Ishikawa (cell line): ENCODE results near the gene RASA3.

Source experiments
- CEBPB ChIP-seq: IDR thresholded peaks from 2 replicates; pipeline ENCODE4 v1.6.1; 2012
- CREB1 ChIP-seq: IDR thresholded peaks from 2 replicates; pipeline ENCODE4 v1.6.1; 2012; ENCODE audit warnings: low read depth
- EGR1 ChIP-seq: IDR thresholded peaks from 2 replicates; pipeline ENCODE4 v1.6.1; 2012
- EP300 ChIP-seq: IDR thresholded peaks from 2 replicates; pipeline ENCODE4 v1.6.1; 2012; ENCODE audit warnings: borderline replicate concordance
- FOXM1 ChIP-seq: IDR thresholded peaks from 2 replicates; pipeline ENCODE4 v1.6.1; 2012; ENCODE audit warnings: low read depth, borderline replicate concordance
- NFIC ChIP-seq: IDR thresholded peaks from 2 replicates; pipeline ENCODE4 v1.6.1; 2012
- RAD21 ChIP-seq: IDR thresholded peaks from 2 replicates; pipeline ENCODE4 v1.6.1; 2012; ENCODE audit warnings: low read depth
- TAF1 ChIP-seq: IDR thresholded peaks from 2 replicates; pipeline ENCODE4 v1.6.1; 2012; ENCODE audit warnings: low read depth, mild to moderate bottlenecking
- TCF12 ChIP-seq: IDR thresholded peaks from 2 replicates; pipeline ENCODE4 v1.6.1; 2012; ENCODE audit warnings: low read depth
- TEAD4 ChIP-seq: IDR thresholded peaks from 2 replicates; pipeline ENCODE4 v1.6.1; 2012
- YY1 ChIP-seq: IDR thresholded peaks from 2 replicates; pipeline ENCODE4 v1.6.1; 2012; ENCODE audit warnings: low read depth
- ZBTB7A ChIP-seq: IDR thresholded peaks from 2 replicates; pipeline ENCODE4 v1.6.1; 2012; ENCODE audit warnings: low read depth
- TF ChIP-seq, protein P1 (sequence below): IDR thresholded peaks from 2 replicates; pipeline ENCODE4 v1.6.1; 2012
- TF ChIP-seq, protein P2 (sequence below): IDR thresholded peaks from 2 replicates; pipeline ENCODE4 v1.6.1; 2012; ENCODE audit warnings: low read depth, mild to moderate bottlenecking
- TF ChIP-seq, protein P3 (sequence below): IDR thresholded peaks from 2 replicates; pipeline ENCODE4 v1.6.1; 2012

RASA3 gene

DNA sequence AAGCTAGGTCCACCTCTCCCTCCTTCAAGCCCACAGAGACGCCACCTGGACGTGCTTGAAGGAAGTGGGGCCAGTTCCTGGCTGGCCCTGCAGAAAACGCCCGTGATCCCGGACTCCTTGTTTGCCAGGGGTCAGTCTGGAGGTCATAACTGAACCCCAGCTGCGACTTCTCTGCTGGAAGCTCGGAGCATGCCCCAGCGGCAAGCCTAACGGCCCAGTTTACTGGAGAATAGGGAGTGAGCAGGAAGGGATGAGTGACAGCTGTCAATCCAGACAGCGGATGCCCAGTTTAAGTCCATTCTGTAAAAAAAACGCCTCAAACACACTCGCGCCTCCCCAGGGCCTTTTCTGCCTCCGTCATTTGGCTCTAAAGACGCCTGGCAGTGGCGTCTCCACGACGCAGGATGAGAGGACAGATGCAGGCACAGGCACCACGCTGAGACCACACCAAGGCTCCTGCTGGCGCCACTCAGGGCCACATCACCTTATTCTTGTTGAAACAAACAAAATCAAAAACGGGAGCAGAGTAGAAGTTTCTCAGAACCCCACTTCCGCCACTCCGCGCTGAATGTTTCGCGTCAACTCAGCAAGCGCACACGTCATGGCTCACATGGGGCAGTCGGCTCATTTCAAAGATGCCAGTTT is 57.6 kb downstream of the RASA3 start:
- TF ChIP-seq NFIC = no peak
- no peak for TF ChIP-seq TEAD4
- TF ChIP-seq TAF1 = no peak
- TF ChIP-seq, protein P1, sequence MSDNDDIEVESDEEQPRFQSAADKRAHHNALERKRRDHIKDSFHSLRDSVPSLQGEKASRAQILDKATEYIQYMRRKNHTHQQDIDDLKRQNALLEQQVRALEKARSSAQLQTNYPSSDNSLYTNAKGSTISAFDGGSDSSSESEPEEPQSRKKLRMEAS = no peak
- TF ChIP-seq YY1 = no peak
- TF ChIP-seq RAD21 = no peak
- TF ChIP-seq TCF12 = no peak
- no peak for TF ChIP-seq EP300
- TF ChIP-seq FOXM1 = no peak

DNA sequence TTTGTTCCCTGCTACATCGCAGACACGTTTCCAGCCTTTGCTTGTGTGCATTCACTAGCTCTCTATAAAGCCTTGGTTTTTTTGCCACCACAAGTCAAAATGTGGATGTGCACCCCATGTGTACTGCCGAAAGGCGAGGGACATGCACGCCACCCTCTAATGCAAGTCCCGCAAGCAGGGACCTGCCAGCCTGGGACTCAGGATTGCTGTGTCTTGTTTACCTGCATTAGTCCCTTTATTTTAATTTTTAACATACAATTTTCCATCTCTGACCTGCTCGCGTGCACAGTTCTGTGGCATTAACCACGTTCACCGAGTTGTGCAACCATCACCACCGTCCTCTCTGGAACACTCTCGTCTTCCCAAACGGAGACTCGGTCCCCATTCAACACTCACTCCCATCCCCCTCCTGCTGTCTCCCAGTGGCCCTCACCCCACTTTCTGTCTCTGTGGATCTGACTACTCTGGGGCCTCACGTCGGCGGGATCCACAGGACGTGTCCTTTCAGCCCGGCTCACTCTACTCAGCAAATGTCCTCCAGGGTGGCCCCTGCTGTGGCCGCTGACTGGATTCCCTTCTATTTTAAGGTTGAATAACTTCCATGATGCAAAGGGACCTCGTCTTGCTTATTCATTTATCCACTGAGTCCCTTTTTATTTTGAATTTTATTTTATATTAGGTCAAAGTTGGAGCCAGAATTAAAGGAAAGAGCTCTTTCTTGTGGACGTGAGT is 58.4 kb downstream of the RASA3 start:
- TF ChIP-seq YY1 = no peak
- no peak for TF ChIP-seq TEAD4
- TF ChIP-seq, protein P2, sequence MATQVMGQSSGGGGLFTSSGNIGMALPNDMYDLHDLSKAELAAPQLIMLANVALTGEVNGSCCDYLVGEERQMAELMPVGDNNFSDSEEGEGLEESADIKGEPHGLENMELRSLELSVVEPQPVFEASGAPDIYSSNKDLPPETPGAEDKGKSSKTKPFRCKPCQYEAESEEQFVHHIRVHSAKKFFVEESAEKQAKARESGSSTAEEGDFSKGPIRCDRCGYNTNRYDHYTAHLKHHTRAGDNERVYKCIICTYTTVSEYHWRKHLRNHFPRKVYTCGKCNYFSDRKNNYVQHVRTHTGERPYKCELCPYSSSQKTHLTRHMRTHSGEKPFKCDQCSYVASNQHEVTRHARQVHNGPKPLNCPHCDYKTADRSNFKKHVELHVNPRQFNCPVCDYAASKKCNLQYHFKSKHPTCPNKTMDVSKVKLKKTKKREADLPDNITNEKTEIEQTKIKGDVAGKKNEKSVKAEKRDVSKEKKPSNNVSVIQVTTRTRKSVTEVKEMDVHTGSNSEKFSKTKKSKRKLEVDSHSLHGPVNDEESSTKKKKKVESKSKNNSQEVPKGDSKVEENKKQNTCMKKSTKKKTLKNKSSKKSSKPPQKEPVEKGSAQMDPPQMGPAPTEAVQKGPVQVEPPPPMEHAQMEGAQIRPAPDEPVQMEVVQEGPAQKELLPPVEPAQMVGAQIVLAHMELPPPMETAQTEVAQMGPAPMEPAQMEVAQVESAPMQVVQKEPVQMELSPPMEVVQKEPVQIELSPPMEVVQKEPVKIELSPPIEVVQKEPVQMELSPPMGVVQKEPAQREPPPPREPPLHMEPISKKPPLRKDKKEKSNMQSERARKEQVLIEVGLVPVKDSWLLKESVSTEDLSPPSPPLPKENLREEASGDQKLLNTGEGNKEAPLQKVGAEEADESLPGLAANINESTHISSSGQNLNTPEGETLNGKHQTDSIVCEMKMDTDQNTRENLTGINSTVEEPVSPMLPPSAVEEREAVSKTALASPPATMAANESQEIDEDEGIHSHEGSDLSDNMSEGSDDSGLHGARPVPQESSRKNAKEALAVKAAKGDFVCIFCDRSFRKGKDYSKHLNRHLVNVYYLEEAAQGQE = no peak
- TF ChIP-seq ZBTB7A = no peak
- TF ChIP-seq CREB1 = no peak
- TF ChIP-seq, protein P1 = no peak
- TF ChIP-seq CEBPB = no peak
- no peak for TF ChIP-seq RAD21
- TF ChIP-seq TAF1 = no peak
- TF ChIP-seq NFIC = no peak
- TF ChIP-seq TCF12 = no peak
- TF ChIP-seq EP300 = no peak
- no peak for TF ChIP-seq EGR1
- TF ChIP-seq, protein P3, sequence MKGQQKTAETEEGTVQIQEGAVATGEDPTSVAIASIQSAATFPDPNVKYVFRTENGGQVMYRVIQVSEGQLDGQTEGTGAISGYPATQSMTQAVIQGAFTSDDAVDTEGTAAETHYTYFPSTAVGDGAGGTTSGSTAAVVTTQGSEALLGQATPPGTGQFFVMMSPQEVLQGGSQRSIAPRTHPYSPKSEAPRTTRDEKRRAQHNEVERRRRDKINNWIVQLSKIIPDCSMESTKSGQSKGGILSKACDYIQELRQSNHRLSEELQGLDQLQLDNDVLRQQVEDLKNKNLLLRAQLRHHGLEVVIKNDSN = no peak
- TF ChIP-seq FOXM1 = no peak

DNA sequence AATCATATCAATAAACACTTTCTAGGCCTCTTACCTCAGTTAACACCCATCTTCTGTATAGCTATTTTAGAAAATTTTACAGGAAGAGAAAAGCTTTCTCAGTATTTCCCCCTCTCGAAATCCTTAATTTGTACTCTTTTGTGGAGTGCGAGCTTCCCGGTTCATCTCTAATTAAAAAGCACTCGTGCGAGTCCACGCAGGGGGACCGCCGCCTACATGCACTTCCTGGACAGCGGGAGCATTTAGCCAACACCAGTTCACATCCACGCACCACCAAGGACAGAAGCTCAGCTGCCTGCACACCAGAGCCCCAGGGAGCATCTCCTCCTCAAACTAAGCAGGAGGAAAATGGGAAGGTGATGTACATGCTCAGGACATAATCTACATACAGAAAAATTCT is 60.0 kb downstream of the RASA3 start:
- no peak for TF ChIP-seq FOXM1
- TF ChIP-seq, protein P1 = no peak
- no peak for TF ChIP-seq NFIC
- TF ChIP-seq, protein P3 = no peak
- TF ChIP-seq TAF1 = no peak
- TF ChIP-seq CEBPB = no peak
- TF ChIP-seq YY1 = no peak
- no peak for TF ChIP-seq TEAD4
- TF ChIP-seq ZBTB7A = no peak
- TF ChIP-seq, protein P2 = no peak
- TF ChIP-seq RAD21 = no peak
- TF ChIP-seq EP300 = no peak
- no peak for TF ChIP-seq CREB1

DNA sequence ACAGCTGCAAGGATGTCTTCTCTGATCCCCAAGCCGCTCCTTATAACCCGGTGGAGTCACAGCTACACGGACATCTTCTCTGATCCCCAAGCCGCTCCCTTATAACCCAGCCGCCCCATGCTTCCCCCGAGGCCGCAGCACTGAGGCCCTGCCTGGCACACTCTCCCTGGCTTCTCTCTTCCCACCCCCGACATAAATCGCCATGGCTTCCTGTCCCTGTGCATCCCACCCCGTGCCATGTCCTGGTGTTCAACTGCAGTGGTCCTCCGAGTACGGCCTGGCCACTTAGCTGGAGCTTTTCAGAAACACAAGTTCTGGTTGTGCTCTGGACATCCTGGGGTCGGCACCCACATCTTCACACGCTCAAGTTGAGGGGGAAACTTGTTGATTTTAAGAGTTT is 60.4 kb downstream of the RASA3 start:
- TF ChIP-seq EP300 = no peak
- TF ChIP-seq, protein P1 = no peak
- no peak for TF ChIP-seq FOXM1
- no peak for TF ChIP-seq YY1
- no peak for TF ChIP-seq TAF1
- TF ChIP-seq TEAD4 = no peak
- no peak for TF ChIP-seq ZBTB7A
- TF ChIP-seq, protein P3 = no peak
